HG02852 (cell line): ENCODE data around the gene QSOX2.

ENCODE experiments used
- ATAC-seq: cut with Tn5 transposase; IDR thresholded peaks from one replicate; pipeline ENCODE4 v1.9.1; 2021; ENCODE audit warnings: mild to moderate bottlenecking, moderate library complexity; ENCODE audit not compliant: unreplicated experiment

The QSOX2 gene

GRCh38 chr9:136157477-136158265 is 87.9 kb downstream of the QSOX2 start:
- ATAC-seq: no peak
